ENCODE measurements around the gene HES6.

Gene HES6

DNA sequence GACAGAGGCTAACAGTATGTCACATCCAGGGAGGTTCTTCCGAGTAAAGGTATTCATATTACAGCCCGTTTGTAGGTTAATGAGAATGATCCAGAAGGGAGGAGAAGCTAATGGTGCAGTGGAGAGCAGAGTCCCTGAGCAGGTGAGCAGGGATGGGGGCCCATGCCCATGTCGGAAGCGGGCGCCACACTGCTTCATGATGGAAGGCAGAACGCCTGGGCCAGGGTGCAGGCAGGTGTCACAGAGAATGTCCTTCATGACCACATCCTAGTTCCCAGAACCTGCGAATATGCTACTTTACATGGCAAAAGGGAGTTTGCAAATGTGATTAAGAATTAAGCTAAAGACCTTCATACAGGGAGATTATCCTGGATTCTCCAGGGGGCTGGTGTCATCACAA, 4.0 kb downstream of the HES6 start:
- H3K9ac ChIP-seq (ENCODE audit: low read length) = no peak overlapping the region
- H3K4me2 ChIP-seq (ENCODE audit: low read depth, low read length) = no peak overlapping the region
- no peaks in the 10 kb centered on the region for H3K9me2 ChIP-seq (replicated peaks; ENCODE audit: insufficient read depth, low read length)
- H3K36me3 ChIP-seq (replicated peaks; ENCODE audit: insufficient read depth, low read length) = no peaks in the 10 kb centered on the region
- H4K20me1 ChIP-seq (ENCODE audit: insufficient read depth, low read length) = no peaks in the 10 kb centered on the region
- no peak overlapping the region for H3K4me3 ChIP-seq (ENCODE audit: low read length)
- no peaks in the 10 kb centered on the region for H3K4me1 ChIP-seq (ENCODE audit: low read length)
- no peak for DNase-seq
- peaks cover 13% of the 10 kb centered on the region; the same call in 1 of the 2 replicates for H3F3A ChIP-seq (ENCODE audit: insufficient read depth, low read length)
- no peak overlapping the region for H3K27ac ChIP-seq (ENCODE audit: low read length)
- no peak overlapping the region for H2AFZ ChIP-seq (ENCODE audit: low read length)
- H3K79me2 ChIP-seq (ENCODE audit: low read length) = peaks cover 7% of the 10 kb centered on the region; the same call in 1 of the 2 replicates
- TF ChIP-seq, protein P1, sequence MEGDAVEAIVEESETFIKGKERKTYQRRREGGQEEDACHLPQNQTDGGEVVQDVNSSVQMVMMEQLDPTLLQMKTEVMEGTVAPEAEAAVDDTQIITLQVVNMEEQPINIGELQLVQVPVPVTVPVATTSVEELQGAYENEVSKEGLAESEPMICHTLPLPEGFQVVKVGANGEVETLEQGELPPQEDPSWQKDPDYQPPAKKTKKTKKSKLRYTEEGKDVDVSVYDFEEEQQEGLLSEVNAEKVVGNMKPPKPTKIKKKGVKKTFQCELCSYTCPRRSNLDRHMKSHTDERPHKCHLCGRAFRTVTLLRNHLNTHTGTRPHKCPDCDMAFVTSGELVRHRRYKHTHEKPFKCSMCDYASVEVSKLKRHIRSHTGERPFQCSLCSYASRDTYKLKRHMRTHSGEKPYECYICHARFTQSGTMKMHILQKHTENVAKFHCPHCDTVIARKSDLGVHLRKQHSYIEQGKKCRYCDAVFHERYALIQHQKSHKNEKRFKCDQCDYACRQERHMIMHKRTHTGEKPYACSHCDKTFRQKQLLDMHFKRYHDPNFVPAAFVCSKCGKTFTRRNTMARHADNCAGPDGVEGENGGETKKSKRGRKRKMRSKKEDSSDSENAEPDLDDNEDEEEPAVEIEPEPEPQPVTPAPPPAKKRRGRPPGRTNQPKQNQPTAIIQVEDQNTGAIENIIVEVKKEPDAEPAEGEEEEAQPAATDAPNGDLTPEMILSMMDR (IDR thresholded peaks at IDR 0.05; ENCODE audit: low read length) = no peak
- peaks cover 5% of the 10 kb centered on the region for H3K27me3 ChIP-seq (replicated peaks; ENCODE audit: insufficient read depth, low read length)
- H3K9me3 ChIP-seq (replicated peaks; ENCODE audit: insufficient read depth, low read length) = no peaks in the 10 kb centered on the region

DNA sequence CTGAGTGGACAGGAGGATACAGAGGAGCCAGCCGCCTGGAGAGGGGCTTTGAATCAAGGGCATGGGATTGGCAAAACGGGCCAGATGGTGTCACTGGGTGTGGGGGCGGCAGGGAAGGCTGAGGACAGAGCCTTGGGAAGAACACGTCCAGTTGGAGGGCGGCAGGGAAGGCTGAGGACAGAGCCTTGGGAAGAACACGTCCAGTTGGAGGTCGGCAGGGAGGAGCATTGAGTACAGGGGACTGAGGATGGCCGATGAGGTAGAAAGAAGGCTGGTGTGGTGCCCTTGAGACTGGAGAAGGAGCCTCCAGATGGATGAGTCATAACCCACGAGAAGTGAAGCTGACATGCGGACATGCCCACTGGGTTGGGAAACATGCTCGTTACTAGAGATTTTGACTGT, 4.5 kb downstream of the HES6 start:
- H3K4me1 ChIP-seq (ENCODE audit: low read length) = no peaks in the 10 kb centered on the region
- no peak overlapping the region for H3K27ac ChIP-seq (ENCODE audit: low read length)
- H3K9ac ChIP-seq (ENCODE audit: low read length) = no peak overlapping the region
- no peaks in the 10 kb centered on the region for H3K9me3 ChIP-seq (replicated peaks; ENCODE audit: insufficient read depth, low read length)
- H3F3A ChIP-seq (ENCODE audit: insufficient read depth, low read length) = peaks cover 10% of the 10 kb centered on the region; the same call in 1 of the 2 replicates
- no peak overlapping the region for H3K4me3 ChIP-seq (ENCODE audit: low read length)
- TF ChIP-seq, protein P1 (IDR thresholded peaks at IDR 0.05; ENCODE audit: low read length) = no peak
- TF ChIP-seq EZH2phosphoT487 (IDR thresholded peaks at IDR 0.05; ENCODE audit: low read length) = no peak
- peaks cover 7% of the 10 kb centered on the region; the same call in 1 of the 2 replicates for H3K79me2 ChIP-seq (ENCODE audit: low read length)
- peaks cover 8% of the 10 kb centered on the region for H3K27me3 ChIP-seq (replicated peaks; ENCODE audit: insufficient read depth, low read length)
- no peaks in the 10 kb centered on the region for H4K20me1 ChIP-seq (ENCODE audit: insufficient read depth, low read length)
- H2AFZ ChIP-seq (ENCODE audit: low read length) = no peak overlapping the region
- no peaks in the 10 kb centered on the region for H3K9me2 ChIP-seq (replicated peaks; ENCODE audit: insufficient read depth, low read length)
- no peak overlapping the region for H3K4me2 ChIP-seq (ENCODE audit: low read depth, low read length)
- H3K36me3 ChIP-seq (replicated peaks; ENCODE audit: insufficient read depth, low read length) = no peaks in the 10 kb centered on the region
- DNase-seq = no peak

DNA sequence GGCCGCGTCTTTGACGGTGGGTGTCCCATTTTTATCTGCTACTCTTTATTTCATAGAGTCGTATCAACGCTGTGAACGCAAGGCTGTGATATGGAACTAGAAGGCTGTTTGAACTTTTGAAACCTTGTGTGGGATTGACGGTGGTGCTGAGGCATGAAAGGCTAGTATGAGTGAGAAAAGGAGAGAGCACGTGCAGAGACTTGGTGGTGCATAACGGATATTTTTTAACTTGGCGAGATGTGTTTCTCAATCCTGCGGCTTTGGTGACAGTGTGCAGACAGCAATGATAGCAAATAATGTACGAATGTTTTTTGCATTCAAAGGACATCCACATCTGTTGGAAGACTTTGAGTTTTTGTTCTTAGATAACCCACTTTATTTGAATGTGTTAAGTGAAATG, 6.2 kb downstream of the HES6 start:
- H3K9ac ChIP-seq (ENCODE audit: low read length) = no peak overlapping the region
- no peak overlapping the region for H3K4me3 ChIP-seq (ENCODE audit: low read length)
- peaks cover 8% of the 10 kb centered on the region for H3K27me3 ChIP-seq (replicated peaks; ENCODE audit: insufficient read depth, low read length)
- no peaks in the 10 kb centered on the region for H3K9me2 ChIP-seq (replicated peaks; ENCODE audit: insufficient read depth, low read length)
- DNase-seq = no peak
- no peaks in the 10 kb centered on the region for H3K9me3 ChIP-seq (replicated peaks; ENCODE audit: insufficient read depth, low read length)
- no peaks in the 10 kb centered on the region for H3K4me1 ChIP-seq (ENCODE audit: low read length)
- H3K79me2 ChIP-seq (ENCODE audit: low read length) = peaks cover 3% of the 10 kb centered on the region; the same call in 1 of the 2 replicates
- H3F3A ChIP-seq (ENCODE audit: insufficient read depth, low read length) = peaks cover 5% of the 10 kb centered on the region; the same call in 1 of the 2 replicates
- H3K36me3 ChIP-seq (replicated peaks; ENCODE audit: insufficient read depth, low read length) = no peaks in the 10 kb centered on the region
- TF ChIP-seq EZH2phosphoT487 (IDR thresholded peaks at IDR 0.05; ENCODE audit: low read length) = no peak
- no peak for TF ChIP-seq EZH2 (optimal IDR thresholded peaks at IDR 0.05; ENCODE audit: low read depth, low read length)
- TF ChIP-seq, protein P1 (IDR thresholded peaks at IDR 0.05; ENCODE audit: low read length) = no peak
- H2AFZ ChIP-seq (ENCODE audit: low read length) = no peak overlapping the region
- no peaks in the 10 kb centered on the region for H4K20me1 ChIP-seq (ENCODE audit: insufficient read depth, low read length)
- H3K4me2 ChIP-seq (ENCODE audit: low read depth, low read length) = no peak overlapping the region
- no peak overlapping the region for H3K27ac ChIP-seq (ENCODE audit: low read length)

Data from MM.1S (cell line).